ENCODE results near the gene TIMM13. TPM values are rescaled to one million over a fixed set of nuclear protein-coding genes. Genes with fewer than 3 reads are reported as not detected.
"Not testable (repeated sequence)": the region's sequence is repeated elsewhere in the genome, so short reads cannot be mapped to it uniquely, and the experiment has no call there.

The TIMM13 gene
- total RNA-seq, 1 experiment from 2014 or later, result 188 TPM

- Mint-ChIP-seq H3K27ac (ENCODE audit: low read depth, unreplicated experiment) (no peak overlapping the region), H3K9me3 (ENCODE audit: unreplicated experiment) (peaks cover 7% of the 10 kb centered on the region), H3K36me3 (ENCODE audit: insufficient read depth, unreplicated experiment) (no peaks in the 10 kb centered on the region), H3K4me3 (ENCODE audit: unreplicated experiment) (no peak overlapping the region), H3K27me3 (ENCODE audit: insufficient read depth, unreplicated experiment) (no peaks in the 10 kb centered on the region), H3K4me1 (ENCODE audit: insufficient read depth, unreplicated experiment) (peaks cover 5% of the 10 kb centered on the region)
- intact Hi-C loops (cut with micrococcal nuclease), result no loop called here
- no TSS peak for BruUV-seq (replicated peaks)
- POLR2A ChIA-PET, result no interaction called here
- DNase-seq (ENCODE audit: unreplicated experiment), result no peak
- TF ChIP-seq, protein P1, sequence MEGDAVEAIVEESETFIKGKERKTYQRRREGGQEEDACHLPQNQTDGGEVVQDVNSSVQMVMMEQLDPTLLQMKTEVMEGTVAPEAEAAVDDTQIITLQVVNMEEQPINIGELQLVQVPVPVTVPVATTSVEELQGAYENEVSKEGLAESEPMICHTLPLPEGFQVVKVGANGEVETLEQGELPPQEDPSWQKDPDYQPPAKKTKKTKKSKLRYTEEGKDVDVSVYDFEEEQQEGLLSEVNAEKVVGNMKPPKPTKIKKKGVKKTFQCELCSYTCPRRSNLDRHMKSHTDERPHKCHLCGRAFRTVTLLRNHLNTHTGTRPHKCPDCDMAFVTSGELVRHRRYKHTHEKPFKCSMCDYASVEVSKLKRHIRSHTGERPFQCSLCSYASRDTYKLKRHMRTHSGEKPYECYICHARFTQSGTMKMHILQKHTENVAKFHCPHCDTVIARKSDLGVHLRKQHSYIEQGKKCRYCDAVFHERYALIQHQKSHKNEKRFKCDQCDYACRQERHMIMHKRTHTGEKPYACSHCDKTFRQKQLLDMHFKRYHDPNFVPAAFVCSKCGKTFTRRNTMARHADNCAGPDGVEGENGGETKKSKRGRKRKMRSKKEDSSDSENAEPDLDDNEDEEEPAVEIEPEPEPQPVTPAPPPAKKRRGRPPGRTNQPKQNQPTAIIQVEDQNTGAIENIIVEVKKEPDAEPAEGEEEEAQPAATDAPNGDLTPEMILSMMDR (IDR thresholded peaks at IDR 0.05; ENCODE audit: unreplicated experiment), result no peak
- CTCF ChIA-PET, result no interaction called here
Observed at GRCh38 chr19:2399582-2399981, 27.8 kb downstream of the TIMM13 start.

GRCh38 chr19:2398735-2399305, 28.6 kb downstream of the TIMM13 start:
- ChIA-PET CTCF (interaction anchor here (0.6 kb wide), 1 partner anchor 17 kb away, joined by 3 read pairs; no protein-coding TSS in a partner anchor), POLR2A (interaction anchor here (0.8 kb wide), 1 partner anchor 18 kb away, joined by 4 read pairs; no protein-coding TSS in a partner anchor)
- no peaks in the 10 kb centered on the region for H3K36me3 Mint-ChIP-seq (ENCODE audit: insufficient read depth, unreplicated experiment)
- H3K4me3 Mint-ChIP-seq (ENCODE audit: unreplicated experiment), result no peak overlapping the region
- H3K4me1 Mint-ChIP-seq (ENCODE audit: insufficient read depth, unreplicated experiment), result peaks cover 5% of the 10 kb centered on the region
- DNase-seq (ENCODE audit: unreplicated experiment), result no peak
- H3K9me3 Mint-ChIP-seq (ENCODE audit: unreplicated experiment), result peaks cover 7% of the 10 kb centered on the region
- no peaks in the 10 kb centered on the region for H3K27me3 Mint-ChIP-seq (ENCODE audit: insufficient read depth, unreplicated experiment)
- no TSS peak for BruUV-seq (replicated peaks)
- TF ChIP-seq, protein P1 (IDR thresholded peaks at IDR 0.05; ENCODE audit: unreplicated experiment), result no peak
- intact Hi-C loops (cut with micrococcal nuclease), result no loop called here
- H3K27ac Mint-ChIP-seq (ENCODE audit: low read depth, unreplicated experiment), result no peak overlapping the region

DNA sequence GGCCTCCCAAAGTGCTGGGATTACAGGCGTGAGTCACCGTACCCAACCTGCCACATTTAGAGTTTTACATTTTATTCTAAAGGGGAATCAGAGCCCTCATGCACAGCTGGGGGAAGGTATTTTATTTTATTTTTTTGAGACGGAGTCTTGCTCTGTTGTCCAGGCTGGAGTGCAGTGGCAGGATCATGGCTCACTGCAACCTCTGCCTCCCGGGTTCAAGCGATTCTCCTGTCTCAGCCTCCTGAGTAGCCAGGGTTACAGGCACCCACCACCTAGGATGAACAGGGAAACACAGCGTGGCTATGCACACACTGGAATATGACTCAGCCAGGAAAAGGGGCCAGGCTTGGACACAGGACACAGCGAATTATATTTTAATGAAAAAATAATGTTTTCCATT, 30.2 kb downstream of the TIMM13 start:
- H3K27me3 Mint-ChIP-seq (ENCODE audit: insufficient read depth, unreplicated experiment); H3K9me3 Mint-ChIP-seq (ENCODE audit: unreplicated experiment); DNase-seq (ENCODE audit: unreplicated experiment); H3K36me3 Mint-ChIP-seq (ENCODE audit: insufficient read depth, unreplicated experiment); intact Hi-C loops (cut with micrococcal nuclease); H3K4me1 Mint-ChIP-seq (ENCODE audit: insufficient read depth, unreplicated experiment); BruUV-seq (replicated peaks); H3K27ac Mint-ChIP-seq (ENCODE audit: low read depth, unreplicated experiment); H3K4me3 Mint-ChIP-seq (ENCODE audit: unreplicated experiment): not testable (repeated sequence)
- ChIA-PET CTCF (interaction anchor here (0.6 kb wide), 2 partner anchors 136 to 305 kb away, joined by 3 to 4 read pairs; no protein-coding TSS in a partner anchor), POLR2A (interaction anchor here (0.6 kb wide), 1 partner anchor 19 kb away, joined by 3 read pairs; no protein-coding TSS in a partner anchor)

GRCh38 chr19:2395293-2395829, 32.0 kb downstream of the TIMM13 start:
- POLR2A ChIA-PET, result interaction anchor here (0.6 to 1.4 kb wide), 3 partner anchors 16 to 158 kb away, joined by 3 read pairs; no protein-coding TSS in a partner anchor
- H3K36me3 Mint-ChIP-seq (ENCODE audit: insufficient read depth, unreplicated experiment); DNase-seq (ENCODE audit: unreplicated experiment); H3K27me3 Mint-ChIP-seq (ENCODE audit: insufficient read depth, unreplicated experiment); H3K4me3 Mint-ChIP-seq (ENCODE audit: unreplicated experiment); intact Hi-C loops (cut with micrococcal nuclease); H3K27ac Mint-ChIP-seq (ENCODE audit: low read depth, unreplicated experiment); H3K9me3 Mint-ChIP-seq (ENCODE audit: unreplicated experiment); BruUV-seq (replicated peaks); H3K4me1 Mint-ChIP-seq (ENCODE audit: insufficient read depth, unreplicated experiment): not testable (repeated sequence)
- CTCF ChIA-PET, result interaction anchor here (0.5 to 1.6 kb wide), 2 partner anchors 158 to 280 kb away, joined by 3 to 6 read pairs; no protein-coding TSS in a partner anchor

Measured in MCF 10A (cell line).